ENCODE measurements around the gene EMC10.
"Not testable (repeated sequence)": the region's sequence is repeated elsewhere in the genome, so short reads cannot be mapped to it uniquely, and the experiment has no call there.

EMC10 gene

GRCh38 chr19:50476224-50476906 lies at the start of gene EMC10, which contains the start of gene GARIN5A:
Gene EMC10 (plus strand): TSS chr19:50476507. CDS start chr19:50476545, 38 bp downstream.
Gene GARIN5A (minus strand): TSS chr19:50476848. CDS start chr19:50476388, 460 bp downstream.
- peak; percentile 87 for DNase-seq

- no peak for DNase-seq
These were observed 48.9 kb upstream of the EMC10 start for GRCh38 chr19:50427318-50427925.

GRCh38 chr19:50427997-50428425 lies 48.3 kb upstream of the EMC10 start:
- DNase-seq: no peak

GRCh38 chr19:50428772-50429463 lies 47.4 kb upstream of the EMC10 start:
- no peak for DNase-seq

DNA sequence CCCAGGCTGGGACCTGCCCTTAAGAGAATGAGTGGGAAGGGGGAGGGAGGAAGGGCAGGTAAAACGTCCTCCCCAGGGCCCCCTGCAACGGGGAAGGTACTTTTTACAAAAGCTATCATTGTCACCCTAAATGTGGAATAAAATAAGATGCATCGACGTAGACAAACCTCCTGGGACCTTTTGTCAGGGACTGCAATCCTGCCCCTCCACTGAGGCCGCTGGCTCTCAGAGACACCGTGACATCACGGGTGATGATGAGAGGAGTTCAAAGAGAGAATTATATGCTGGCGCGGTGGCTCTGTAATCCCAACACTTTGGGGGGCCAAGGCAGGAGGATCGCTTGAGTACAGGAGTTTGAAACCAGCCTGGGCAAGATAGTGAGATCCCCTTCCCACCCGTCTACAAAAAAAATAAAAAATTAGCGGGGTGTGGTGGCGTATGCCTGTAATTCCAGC lies 45.4 kb upstream of the EMC10 start:
- DNase-seq: no peak

DNA sequence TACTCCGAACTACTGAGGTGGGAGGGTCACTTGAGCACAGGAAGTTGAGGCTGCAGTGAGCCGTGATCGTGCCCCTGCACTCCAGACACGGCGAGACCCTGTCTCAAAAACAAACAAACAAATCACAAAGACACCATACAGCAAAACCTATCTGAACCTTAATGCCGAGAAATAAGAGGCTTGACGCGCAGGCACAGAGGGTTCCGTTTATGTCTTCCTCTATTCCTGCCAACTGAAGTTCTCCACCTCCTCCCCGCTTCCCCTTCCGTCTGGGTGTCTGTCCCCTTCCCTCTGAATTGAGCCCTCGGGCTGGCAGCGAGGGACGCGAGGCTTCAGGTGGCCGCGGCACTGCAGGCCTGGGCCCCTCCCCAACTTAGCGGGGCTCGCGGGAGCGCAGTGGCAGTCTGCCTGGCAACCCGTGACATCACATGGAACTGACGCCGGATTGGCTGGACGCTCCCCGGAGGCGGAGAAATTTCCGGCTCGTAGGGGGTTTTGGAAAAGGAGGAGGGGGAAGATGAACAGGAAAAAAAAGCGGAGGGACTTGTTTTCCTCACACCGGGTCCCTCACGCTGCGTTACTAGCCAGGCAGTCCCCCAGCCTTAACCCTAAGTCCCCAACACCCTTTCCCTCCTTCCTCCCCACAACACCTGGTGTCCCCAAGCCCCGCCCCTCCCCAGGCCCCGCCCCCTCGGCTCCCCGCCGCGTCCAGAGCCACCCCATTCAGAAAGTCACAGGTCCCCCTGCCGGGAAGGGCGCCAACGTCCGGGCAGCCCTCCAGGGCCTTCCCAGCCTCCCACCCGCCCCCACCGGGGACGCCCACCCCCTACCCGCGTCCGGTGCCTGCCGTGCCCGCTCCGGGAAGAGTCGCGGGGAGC lies 44.7 kb upstream of the EMC10 start:
- DNase-seq: peak; percentile 87

- DNase-seq: no peak
These were observed 43.9 kb upstream of the EMC10 start, which contains the start of gene MYBPC2 for GRCh38 chr19:50432221-50433028. Gene MYBPC2 (plus strand): TSS chr19:50432892. CDS start chr19:50432954, 62 bp downstream.

DNA sequence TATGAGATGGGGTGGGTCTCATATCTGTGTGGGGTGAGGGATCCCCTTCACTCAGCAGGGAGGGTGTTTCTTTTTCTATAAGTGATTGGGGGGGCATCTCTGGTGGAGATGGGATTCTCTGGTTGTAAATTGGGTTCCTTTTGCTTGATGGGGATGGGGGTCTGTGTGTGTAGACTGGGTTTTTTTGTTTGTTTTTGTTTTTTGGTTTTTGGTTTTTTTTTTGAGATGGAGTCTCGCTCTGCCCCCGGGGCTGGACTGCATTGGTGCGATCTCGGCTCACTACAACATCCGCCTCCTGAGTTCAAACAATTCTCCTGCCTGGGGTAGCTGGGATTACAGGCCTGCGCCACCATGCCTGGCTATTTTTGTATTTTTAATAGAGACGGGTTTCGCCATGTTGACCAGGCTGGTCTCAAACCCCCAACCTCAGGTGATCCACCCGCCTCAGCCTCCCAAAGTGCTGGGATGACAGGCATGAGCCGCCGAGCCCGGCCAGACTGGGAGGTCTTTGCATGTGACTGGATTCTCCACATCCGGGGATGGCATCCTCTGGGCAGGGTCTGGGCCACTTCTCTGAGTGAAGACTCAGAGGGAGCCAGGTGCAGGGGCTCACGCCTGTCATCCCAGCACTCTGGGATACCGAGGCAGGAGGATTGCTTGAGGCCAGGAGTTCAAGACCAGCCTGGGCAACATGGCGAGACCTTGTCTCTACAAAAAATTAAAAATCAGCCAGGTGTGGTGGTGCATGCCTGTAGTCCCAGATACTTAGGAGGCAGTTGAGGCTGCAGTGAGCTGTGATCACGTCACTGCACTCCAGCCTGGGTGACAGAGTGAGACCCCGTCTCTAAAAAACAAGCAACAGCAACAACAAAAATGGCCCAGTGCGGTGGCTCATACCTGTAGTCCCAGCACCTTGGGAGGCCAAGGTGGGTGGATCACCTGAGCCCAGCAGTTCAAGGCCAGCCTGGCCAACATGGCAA lies 42.8 kb upstream of the EMC10 start:
- no peak for DNase-seq

GRCh38 chr19:50434525-50434924 lies 41.8 kb upstream of the EMC10 start:
- no peak for DNase-seq

- no peak for DNase-seq
These were observed 41.1 kb upstream of the EMC10 start for GRCh38 chr19:50435221-50435620.

- no peak for DNase-seq
These were observed 40.7 kb upstream of the EMC10 start for GRCh38 chr19:50435627-50436026.

GRCh38 chr19:50437862-50438449 lies 38.4 kb upstream of the EMC10 start:
- no peak for DNase-seq

GRCh38 chr19:50439130-50439529 lies 37.2 kb upstream of the EMC10 start:
- DNase-seq: not testable (repeated sequence)

DNA sequence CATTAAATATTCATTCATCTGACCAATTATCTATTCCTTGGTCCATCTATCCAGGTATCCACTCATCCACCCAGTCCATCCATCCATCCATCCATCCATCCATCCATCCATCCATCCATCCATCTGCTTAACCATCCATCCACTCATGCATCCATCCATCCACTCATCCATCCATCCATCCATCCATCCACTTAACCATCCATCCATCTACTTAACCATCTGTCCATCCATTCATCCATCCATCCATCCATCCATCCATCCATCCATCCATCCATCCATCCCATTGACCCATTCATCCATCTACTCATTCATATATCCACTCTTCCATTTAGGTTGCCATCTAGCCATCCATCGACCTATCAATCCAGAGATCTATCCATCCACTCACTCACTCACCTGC lies 32.2 kb upstream of the EMC10 start:
- DNase-seq: no peak

GRCh38 chr19:50447053-50447452 lies 29.3 kb upstream of the EMC10 start:
- DNase-seq: no peak

GRCh38 chr19:50447750-50448149 lies 28.6 kb upstream of the EMC10 start:
- no peak for DNase-seq

DNA sequence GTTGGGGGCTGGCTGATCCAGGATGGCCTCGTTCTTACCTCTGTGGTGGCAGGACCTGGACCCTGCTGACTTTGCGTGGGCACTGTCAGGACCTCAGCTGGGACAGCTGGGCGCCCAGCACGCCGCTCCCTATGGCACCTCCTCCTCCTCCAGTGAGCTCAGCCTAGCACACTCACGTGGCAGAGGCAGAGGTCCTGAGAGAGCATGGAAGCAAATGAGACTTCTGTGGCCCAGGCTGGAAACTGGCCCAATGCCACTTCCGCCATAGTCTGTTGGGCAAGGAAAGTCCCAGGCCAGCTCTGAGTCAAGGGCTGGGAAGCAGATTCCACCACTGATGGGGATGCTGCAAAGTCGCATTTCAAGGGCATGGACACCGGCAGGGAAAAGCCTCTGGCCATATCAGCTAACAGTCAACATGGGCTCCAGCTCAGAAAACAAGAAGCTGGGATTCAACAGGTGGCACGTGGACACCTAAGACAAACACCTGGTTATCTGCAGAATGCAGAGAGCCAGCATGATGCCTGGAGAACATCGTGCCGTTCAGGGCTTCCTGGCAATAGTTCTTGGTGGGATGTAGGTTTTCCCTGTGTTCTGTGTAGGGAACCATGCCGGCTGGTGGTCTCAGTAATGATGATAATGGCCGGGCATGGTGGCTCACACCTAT lies 26.9 kb upstream of the EMC10 start:
- DNase-seq: no peak

GRCh38 chr19:50450369-50451222 lies 25.7 kb upstream of the EMC10 start:
- no peak for DNase-seq

DNA sequence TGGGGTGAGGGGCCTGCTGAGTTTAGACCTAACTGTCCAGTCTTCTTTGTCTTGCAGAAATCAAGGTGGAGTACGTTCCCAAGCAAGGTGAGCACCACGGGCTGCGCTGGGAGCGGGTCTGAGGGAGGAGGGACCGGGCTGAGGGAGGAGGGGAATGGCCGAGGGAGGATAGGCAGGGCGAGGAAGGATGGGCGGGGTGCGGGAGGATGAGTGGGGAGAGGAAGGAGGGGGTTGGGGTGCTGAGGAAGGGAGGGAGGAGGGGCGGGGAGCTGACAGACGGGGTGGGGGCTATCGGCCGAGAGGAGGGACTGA lies 25.1 kb upstream of the EMC10 start:
- DNase-seq: no peak

Data from activated T-cell treated with anti-CD3 and anti-CD28 coated beads for 4 hours (primary cell).